HEK293T (cell line): Measurements from ENCODE around the gene LINC00632.

Experiments used
- LEF1 ChIP-seq: fragments of 450-650 bp; IDR thresholded peaks from 2 replicates; pipeline ENCODE4 v1.6.1; 2017; ENCODE audit warnings: mild to moderate bottlenecking, borderline replicate concordance
- SP1 ChIP-seq: fragments of 450-650 bp; IDR thresholded peaks from 2 replicates; pipeline ENCODE4 v1.6.1; 2017

DNA sequence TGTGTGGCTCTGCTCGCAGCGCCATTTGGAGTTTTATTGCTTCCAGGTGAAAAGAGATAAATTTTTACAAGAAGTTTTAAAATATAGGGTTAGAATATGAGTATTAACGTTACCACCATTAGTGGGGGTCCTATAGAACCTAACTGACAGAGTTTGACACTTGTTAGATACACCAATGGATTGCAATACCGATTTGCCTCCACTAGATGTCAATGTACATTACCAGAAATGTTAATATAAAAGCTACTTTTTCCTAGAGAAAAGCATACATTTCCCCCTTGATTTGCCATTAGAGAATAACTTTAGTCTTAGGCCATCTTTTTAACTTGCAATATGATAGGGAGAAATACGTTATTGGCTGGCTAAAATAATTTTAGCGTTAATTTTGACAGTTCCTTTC, 108.4 kb downstream of the LINC00632 start:
- no peak for TF ChIP-seq SP1
- TF ChIP-seq LEF1: no peak
